HepG2 (cell line): ENCODE data around the gene SLC35B1. TPM values are rescaled to one million over a fixed set of nuclear protein-coding genes. Genes with fewer than 3 reads are reported as not detected.

Experiments used
- ATAC-seq: fragments of 200-7000 bp; cut with Tn5 transposase; 3 replicates; pipeline ENCODE4 v1.9.1; 2020; ENCODE audit warnings: mild to moderate bottlenecking, moderate library complexity
- BruUV-seq: library from RNA; stranded (reverse); fragments of 400-500 nt; replicated peaks from 2 replicates; lab custom pipeline; 2021; lab: Mats Ljungman, UMichigan
- CTCF ChIA-PET: fragments of 300-600 bp; formaldehyde crosslinking; extraction: SDS; loops from one replicate; lab custom pipeline; 2021; ENCODE audit warnings: low total read pairs, inconsistent platforms, low intra/inter-chr PET ratio; lab: Yijun Ruan, JAX
- POLR2A ChIA-PET: fragments of 350-600 bp; sonication (Branson Sonifier 250); formaldehyde crosslinking; loops from one replicate; lab custom pipeline; 2020; ENCODE audit warnings: antibody characterized with exemption, inconsistent platforms; lab: Yijun Ruan, JAX
- DNase-seq: peaks from one replicate; pipeline ENCODE4 v3.0.0-alpha.2; 2015; ENCODE audit warnings: low spot score
- FAIRE-seq: peaks from 3 replicates; lab custom pipeline; 2011; peaks lifted over from hg19 to GRCh38; lab: Jason Lieb, UNC
- H2AFZ ChIP-seq: one replicate; pipeline ENCODE4 v1.6.1; 2011; ENCODE audit warnings: low read length, inconsistent platforms
- H3K27ac ChIP-seq: fragments of 300-600 bp; 3 replicates; pipeline ENCODE4 v1.8.0; 2011; ENCODE audit warnings: mixed run types, mild to moderate bottlenecking, mixed read lengths, low read length, inconsistent platforms; ENCODE audit not compliant: insufficient read depth; ENCODE audit errors: extremely low read length
- H3K27me3 ChIP-seq, 2 experiments: fragments of 200-600 bp in 1 of 2; 2 replicates in 1 of 2; 3 replicates in 1 of 2; pipeline versions ENCODE4 v1.6.0 to v1.8.0; 2011; ENCODE audit warnings: low read length in 2 of 2, mild to moderate bottlenecking in 2 of 2, moderate library complexity in 2 of 2, inconsistent platforms in 1 of 2; ENCODE audit not compliant: insufficient read depth in 2 of 2, control insufficient read depth in 1 of 2
- H3K36me3 ChIP-seq, 2 experiments: fragments of 200-600 bp in 1 of 2; replicated peaks in 1 of 2; 2 replicates in 1 of 2; 3 replicates in 1 of 2; pipeline versions ENCODE4 v1.5.1 to v1.8.0; 2011; ENCODE audit warnings: low read length in 2 of 2, inconsistent platforms in 1 of 2; ENCODE audit not compliant: insufficient read depth in 2 of 2, control insufficient read depth in 1 of 2
- H3K4me1 ChIP-seq: 2 replicates; pipeline ENCODE4 v1.5.1; 2012; ENCODE audit warnings: low read length, inconsistent platforms; ENCODE audit not compliant: insufficient read depth
- H3K4me2 ChIP-seq: 2 replicates; pipeline ENCODE4 v1.6.0; 2011; ENCODE audit warnings: low read depth, low read length, inconsistent platforms
- H3K4me3 ChIP-seq, 3 experiments: fragments of 200-600 bp in 1 of 3; sonication (generic), shearing (Covaris generic) in 1 of 3; replicated peaks in 1 of 3; 2 replicates each; pipeline ENCODE4 v1.5.1; 2011 to 2016; ENCODE audit warnings: low read length in 3 of 3, inconsistent platforms in 2 of 3, low read depth in 2 of 3, mild to moderate bottlenecking in 2 of 3, control low read depth in 1 of 3, mixed read lengths in 1 of 3; ENCODE audit not compliant: insufficient read depth in 1 of 3
- H3K79me2 ChIP-seq: one replicate; pipeline ENCODE4 v1.6.1; 2011; ENCODE audit warnings: low read length, inconsistent platforms; ENCODE audit not compliant: insufficient read depth
- H3K9ac ChIP-seq: 2 replicates; pipeline ENCODE4 v1.6.0; 2011; ENCODE audit warnings: mild to moderate bottlenecking, low read depth, low read length, inconsistent platforms; ENCODE audit not compliant: insufficient read depth
- H3K9me3 ChIP-seq: 2 replicates; pipeline ENCODE4 v1.5.1; 2012; ENCODE audit warnings: mild to moderate bottlenecking, low read length
- H4K20me1 ChIP-seq: 2 replicates; pipeline ENCODE4 v1.6.0; 2011; ENCODE audit warnings: inconsistent platforms, mild to moderate bottlenecking, low read length, moderate library complexity; ENCODE audit not compliant: insufficient read depth
- TEAD3 ChIP-seq: optimal IDR thresholded peaks from 2 replicates; pipeline ENCODE3; 2016; ENCODE audit warnings: borderline replicate concordance
- ZMYM2 ChIP-seq: sonication (generic); formaldehyde crosslinking; IDR thresholded peaks from 2 replicates; pipeline ENCODE4 v1.8.0; 2022; ENCODE audit warnings: mild to moderate bottlenecking, missing genetic modification reagents
- ZNF501 ChIP-seq: sonication (generic); formaldehyde crosslinking; IDR thresholded peaks from 2 replicates; pipeline ENCODE4 v1.5.1; 2020; ENCODE audit warnings: mild to moderate bottlenecking, moderate library complexity, missing genetic modification reagents
- ZNF605 ChIP-seq: sonication (generic); formaldehyde crosslinking; IDR thresholded peaks from 2 replicates; pipeline ENCODE4 v1.8.0; 2022; ENCODE audit warnings: mild to moderate bottlenecking, missing genetic modification reagents
- ZNF652 ChIP-seq: IDR thresholded peaks from 2 replicates; pipeline ENCODE4 v1.6.1; 2016; ENCODE audit warnings: low read depth, borderline replicate concordance
- ZNF709 ChIP-seq: sonication (generic); formaldehyde crosslinking; IDR thresholded peaks from 2 replicates; pipeline ENCODE4 v1.5.0; 2020; ENCODE audit warnings: mild to moderate bottlenecking, missing genetic modification reagents
- WGBS: methylation state at CpG from one replicate; pipeline ENCODE4 v1.1.6; 2017; ENCODE audit warnings: low lambda C conversion rate; 5-methylcytosine and 5-hydroxymethylcytosine counted together
- in situ Hi-C: cut with HindIII; loops from 2 replicates; pipeline ENCODE4 v1.10.0; 2017; ENCODE audit warnings: low pct_unique_long_range_greater_than_20kb; ENCODE audit not compliant: extremely low pct_ligation_motif_present
- intact Hi-C: fragments of 100-400 bp; cut with micrococcal nuclease; formaldehyde crosslinking; loops from one replicate; pipeline ENCODE4 v1.10.0; 2022; ENCODE audit not compliant: unreplicated experiment
- polyA plus RNA-seq, 8 experiments: library from polyadenylated mRNA; depleted of rRNA in 3 of 8; stranded (reverse) in 7 of 8; unstranded in 1 of 8; fragments of >200 nt; fragmentation: Illumina TruSeq in 4 of 8; extraction: Trizol in 4 of 8; gene quantifications; 2 replicates each; pipeline versions ENCODE4 v1.2.1 to v1.2.3, GENCODE V29; 2011 to 2016; ENCODE audit warnings: low read depth in 4 of 8, missing spikeins in 1 of 8, mixed read lengths in 1 of 8; ENCODE audit not compliant: insufficient read depth in 1 of 8
- total RNA-seq, 5 experiments: library from RNA; depleted of rRNA; stranded (reverse); fragments of >200 nt; fragmentation: Illumina TruSeq; extraction: Trizol; gene quantifications; 2 replicates each; pipeline ENCODE4 v1.2.3, GENCODE V29; 2016; ENCODE audit warnings: low read depth in 1 of 5
- TF ChIP-seq, protein P1 (sequence below): sonication (generic); formaldehyde crosslinking; IDR thresholded peaks from 2 replicates; pipeline ENCODE4 v1.5.0; 2020; ENCODE audit warnings: mild to moderate bottlenecking, missing genetic modification reagents
- TF ChIP-seq, protein P2 (sequence below): sonication (generic); formaldehyde crosslinking; IDR thresholded peaks from 2 replicates; pipeline ENCODE4 v1.5.0; 2020; ENCODE audit warnings: mild to moderate bottlenecking, missing genetic modification reagents
- TF ChIP-seq, protein P3 (sequence below): IDR thresholded peaks from 2 replicates; pipeline ENCODE4 v1.6.1; 2016; ENCODE audit warnings: missing compliant biosample characterization, missing genetic modification reagents, borderline replicate concordance
- TF ChIP-seq, protein P4 (sequence below), 2 experiments: fragments of 450-650 bp in 1 of 2; sonication (generic) in 1 of 2; formaldehyde crosslinking; IDR thresholded peaks; 2 replicates each; pipeline versions ENCODE4 v1.5.0 to v1.8.0; 2020 to 2022; ENCODE audit warnings: mild to moderate bottlenecking in 1 of 2, missing genetic modification reagents in 1 of 2
- TF ChIP-seq, protein P5 (sequence below): IDR thresholded peaks from 2 replicates; pipeline ENCODE4 v1.6.1; 2016; ENCODE audit warnings: control low read depth

The SLC35B1 gene
- total and polyA plus RNA-seq, 2 of the 13 experiments (the other 11 are each of a cell fraction or from before 2014, with no cell fraction given): 99.6 to 113 TPM

DNA sequence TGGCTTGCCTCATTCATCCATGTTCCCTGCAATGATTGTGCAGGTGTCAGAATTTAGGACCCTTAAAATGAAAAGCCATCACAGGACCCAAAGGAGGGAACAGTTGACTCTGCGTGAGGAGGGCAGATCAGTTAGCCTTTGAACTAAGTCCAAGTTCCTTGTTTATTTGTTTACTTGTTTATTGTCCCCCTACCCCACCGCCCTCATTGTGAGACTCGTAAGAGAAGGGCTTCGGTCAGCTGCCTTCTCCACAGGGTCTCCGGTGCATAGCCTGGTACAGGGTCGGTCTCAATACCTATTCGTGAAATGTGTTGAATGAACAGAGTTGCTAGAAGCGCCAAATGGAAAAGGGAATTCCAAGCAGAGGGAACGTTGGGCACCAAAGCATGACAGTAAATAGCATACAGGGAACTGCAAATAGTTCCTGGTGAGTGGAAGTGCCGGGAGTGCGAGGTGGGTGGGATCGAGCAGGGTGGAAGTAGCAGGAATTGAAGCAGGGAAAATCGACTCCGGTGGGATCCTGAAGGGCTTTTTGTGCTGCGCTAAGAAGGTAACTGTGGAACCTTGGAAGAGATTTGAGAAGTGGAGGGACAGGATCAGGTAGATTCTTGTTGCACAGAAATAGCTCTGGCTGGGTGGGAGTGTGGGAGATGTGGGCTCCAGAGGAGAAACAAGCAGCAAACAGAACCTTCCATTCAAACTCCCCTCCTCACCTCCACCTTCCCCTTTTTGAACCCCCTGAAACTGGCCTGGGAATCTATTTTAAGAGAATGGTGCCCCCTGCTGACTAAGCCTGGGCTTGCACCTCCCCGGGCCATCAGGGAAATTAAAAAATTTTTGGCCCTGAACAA lies 12.7 kb downstream of the SLC35B1 start:
- DNase-seq (peak; percentile 30), ATAC-seq (peak; percentile 39), FAIRE-seq (peak; percentile 73)
- Histone ChIP-seq H3K36me3 (0 out of 5 replicates have a peak, but pooled peaks cover 0 to under 1% of the 10 kb centered on the region in 2 experiments), H2AFZ (peak overlapping the region; percentile 68), H4K20me1 (no peaks in the 10 kb centered on the region), H3K27me3 (peaks cover 0 to 17% of the 10 kb centered on the region in 2 experiments; a peak in 2 of 5 replicates), H3K9ac (no peak overlapping the region), H3K4me3 (peak overlapping the region in 2 of 3 experiments; percentile 13 to 59; a peak in 3 of 6 replicates), H3K4me1 (peaks cover 29% of the 10 kb centered on the region), H3K4me2 (peak overlapping the region; percentile 76), H3K27ac (no peak overlapping the region), H3K79me2 (no peaks in the 10 kb centered on the region), H3K9me3 (no peaks in the 10 kb centered on the region)
- intact Hi-C loops: loop anchor here (1.0 kb wide), 1 partner anchor 127 kb away; no protein-coding TSS in a partner anchor
- POLR2A ChIA-PET: interaction anchor here (1.2 to 2.1 kb wide), 2 partner anchors 13 to 125 kb away, joined by 3 to 9 read pairs; partner anchors contain the start of gene SLC35B1
- BruUV-seq: no TSS peak
- in situ Hi-C loops: no loop called here
- CTCF ChIA-PET: interaction anchor here (1.1 to 6.6 kb wide), 10 partner anchors 9 to 139 kb away, joined by 3 to 210 read pairs (median 4); partner anchors contain the start of gene NXPH3
- whole genome bisulfite sequencing: 2% methylated on average over 16 of the region's 16 CpGs
- peak; percentile 59 for TF ChIP-seq ZNF605
- TF ChIP-seq TEAD3: peak; percentile 39
- 0 out of 2 replicates have a peak, but pooled peaks have one; percentile 6 for TF ChIP-seq ZNF652
- TF ChIP-seq ZNF501 (CRISPR knock-in tag): peak; percentile 63
- TF ChIP-seq, protein P1, sequence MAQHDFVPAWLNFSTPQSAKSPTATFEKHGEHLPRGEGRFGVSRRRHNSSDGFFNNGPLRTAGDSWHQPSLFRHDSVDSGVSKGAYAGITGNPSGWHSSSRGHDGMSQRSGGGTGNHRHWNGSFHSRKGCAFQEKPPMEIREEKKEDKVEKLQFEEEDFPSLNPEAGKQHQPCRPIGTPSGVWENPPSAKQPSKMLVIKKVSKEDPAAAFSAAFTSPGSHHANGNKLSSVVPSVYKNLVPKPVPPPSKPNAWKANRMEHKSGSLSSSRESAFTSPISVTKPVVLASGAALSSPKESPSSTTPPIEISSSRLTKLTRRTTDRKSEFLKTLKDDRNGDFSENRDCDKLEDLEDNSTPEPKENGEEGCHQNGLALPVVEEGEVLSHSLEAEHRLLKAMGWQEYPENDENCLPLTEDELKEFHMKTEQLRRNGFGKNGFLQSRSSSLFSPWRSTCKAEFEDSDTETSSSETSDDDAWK (CRISPR knock-in tag): no peak
- TF ChIP-seq, protein P2, sequence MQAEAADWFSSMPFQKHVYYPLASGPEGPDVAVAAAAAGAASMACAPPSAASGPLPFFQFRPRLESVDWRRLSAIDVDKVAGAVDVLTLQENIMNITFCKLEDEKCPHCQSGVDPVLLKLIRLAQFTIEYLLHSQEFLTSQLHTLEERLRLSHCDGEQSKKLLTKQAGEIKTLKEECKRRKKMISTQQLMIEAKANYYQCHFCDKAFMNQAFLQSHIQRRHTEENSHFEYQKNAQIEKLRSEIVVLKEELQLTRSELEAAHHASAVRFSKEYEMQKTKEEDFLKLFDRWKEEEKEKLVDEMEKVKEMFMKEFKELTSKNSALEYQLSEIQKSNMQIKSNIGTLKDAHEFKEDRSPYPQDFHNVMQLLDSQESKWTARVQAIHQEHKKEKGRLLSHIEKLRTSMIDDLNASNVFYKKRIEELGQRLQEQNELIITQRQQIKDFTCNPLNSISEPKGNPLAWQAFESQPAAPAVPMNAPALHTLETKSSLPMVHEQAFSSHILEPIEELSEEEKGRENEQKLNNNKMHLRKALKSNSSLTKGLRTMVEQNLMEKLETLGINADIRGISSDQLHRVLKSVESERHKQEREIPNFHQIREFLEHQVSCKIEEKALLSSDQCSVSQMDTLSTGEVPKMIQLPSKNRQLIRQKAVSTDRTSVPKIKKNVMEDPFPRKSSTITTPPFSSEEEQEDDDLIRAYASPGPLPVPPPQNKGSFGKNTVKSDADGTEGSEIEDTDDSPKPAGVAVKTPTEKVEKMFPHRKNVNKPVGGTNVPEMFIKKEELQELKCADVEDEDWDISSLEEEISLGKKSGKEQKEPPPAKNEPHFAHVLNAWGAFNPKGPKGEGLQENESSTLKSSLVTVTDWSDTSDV: 0 out of 2 replicates have a peak, but pooled peaks have one; percentile 34
- TF ChIP-seq ZMYM2: peak; percentile 51; the same call in 1 of the 2 replicates
- TF ChIP-seq, protein P3, sequence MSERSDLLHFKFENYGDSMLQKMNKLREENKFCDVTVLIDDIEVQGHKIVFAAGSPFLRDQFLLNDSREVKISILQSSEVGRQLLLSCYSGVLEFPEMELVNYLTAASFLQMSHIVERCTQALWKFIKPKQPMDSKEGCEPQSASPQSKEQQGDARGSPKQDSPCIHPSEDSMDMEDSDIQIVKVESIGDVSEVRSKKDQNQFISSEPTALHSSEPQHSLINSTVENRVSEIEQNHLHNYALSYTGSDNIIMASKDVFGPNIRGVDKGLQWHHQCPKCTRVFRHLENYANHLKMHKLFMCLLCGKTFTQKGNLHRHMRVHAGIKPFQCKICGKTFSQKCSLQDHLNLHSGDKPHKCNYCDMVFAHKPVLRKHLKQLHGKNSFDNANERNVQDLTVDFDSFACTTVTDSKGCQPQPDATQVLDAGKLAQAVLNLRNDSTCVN: no peak
- TF ChIP-seq, protein P4, sequence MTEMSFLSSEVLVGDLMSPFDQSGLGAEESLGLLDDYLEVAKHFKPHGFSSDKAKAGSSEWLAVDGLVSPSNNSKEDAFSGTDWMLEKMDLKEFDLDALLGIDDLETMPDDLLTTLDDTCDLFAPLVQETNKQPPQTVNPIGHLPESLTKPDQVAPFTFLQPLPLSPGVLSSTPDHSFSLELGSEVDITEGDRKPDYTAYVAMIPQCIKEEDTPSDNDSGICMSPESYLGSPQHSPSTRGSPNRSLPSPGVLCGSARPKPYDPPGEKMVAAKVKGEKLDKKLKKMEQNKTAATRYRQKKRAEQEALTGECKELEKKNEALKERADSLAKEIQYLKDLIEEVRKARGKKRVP (CRISPR knock-in tag; IDR thresholded peaks at IDR 0.05): no peak
- no peak for TF ChIP-seq ZNF709
- TF ChIP-seq, protein P5, sequence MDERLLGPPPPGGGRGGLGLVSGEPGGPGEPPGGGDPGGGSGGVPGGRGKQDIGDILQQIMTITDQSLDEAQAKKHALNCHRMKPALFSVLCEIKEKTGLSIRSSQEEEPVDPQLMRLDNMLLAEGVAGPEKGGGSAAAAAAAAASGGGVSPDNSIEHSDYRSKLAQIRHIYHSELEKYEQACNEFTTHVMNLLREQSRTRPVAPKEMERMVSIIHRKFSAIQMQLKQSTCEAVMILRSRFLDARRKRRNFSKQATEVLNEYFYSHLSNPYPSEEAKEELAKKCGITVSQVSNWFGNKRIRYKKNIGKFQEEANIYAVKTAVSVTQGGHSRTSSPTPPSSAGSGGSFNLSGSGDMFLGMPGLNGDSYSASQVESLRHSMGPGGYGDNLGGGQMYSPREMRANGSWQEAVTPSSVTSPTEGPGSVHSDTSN (CRISPR knock-in tag): no peak
